T-helper 1 cell treated with Interleukin-12 subunit alpha and Interleukin-12 subunit beta and Interleukin-4 antibody, amounts not matched to agents 30 μg/mL and 1 μg/mL, for 36 hours (primary cell): ENCODE data around the gene TRPV4.

Source experiments
- H3K27ac Mint-ChIP-seq: one replicate; pipeline ENCODE4 v1.8.0; 2021; ENCODE audit warnings: mild to moderate bottlenecking, mixed read lengths
- H3K27me3 Mint-ChIP-seq: one replicate; pipeline ENCODE4 v1.8.0; 2021; ENCODE audit warnings: low read depth, mixed read lengths
- H3K36me3 Mint-ChIP-seq: one replicate; pipeline ENCODE4 v1.8.0; 2021; ENCODE audit warnings: low read depth, mixed read lengths
- H3K4me1 Mint-ChIP-seq: one replicate; pipeline ENCODE4 v1.8.0; 2021; ENCODE audit warnings: low read depth, mixed read lengths
- H3K4me3 Mint-ChIP-seq: one replicate; pipeline ENCODE4 v1.8.0; 2021; ENCODE audit warnings: mild to moderate bottlenecking, moderate library complexity, mixed read lengths
- H3K9me3 Mint-ChIP-seq: one replicate; pipeline ENCODE4 v1.8.0; 2021; ENCODE audit warnings: mixed read lengths

TRPV4 gene

GRCh38 chr12:109811624-109811995 is 21.6 kb downstream of the TRPV4 start:
- Mint-ChIP-seq H3K9me3 (no peaks in the 10 kb centered on the region), H3K27me3 (no peaks in the 10 kb centered on the region), H3K27ac (no peak overlapping the region), H3K4me3 (no peak overlapping the region), H3K36me3 (no peaks in the 10 kb centered on the region), H3K4me1 (no peaks in the 10 kb centered on the region)

DNA sequence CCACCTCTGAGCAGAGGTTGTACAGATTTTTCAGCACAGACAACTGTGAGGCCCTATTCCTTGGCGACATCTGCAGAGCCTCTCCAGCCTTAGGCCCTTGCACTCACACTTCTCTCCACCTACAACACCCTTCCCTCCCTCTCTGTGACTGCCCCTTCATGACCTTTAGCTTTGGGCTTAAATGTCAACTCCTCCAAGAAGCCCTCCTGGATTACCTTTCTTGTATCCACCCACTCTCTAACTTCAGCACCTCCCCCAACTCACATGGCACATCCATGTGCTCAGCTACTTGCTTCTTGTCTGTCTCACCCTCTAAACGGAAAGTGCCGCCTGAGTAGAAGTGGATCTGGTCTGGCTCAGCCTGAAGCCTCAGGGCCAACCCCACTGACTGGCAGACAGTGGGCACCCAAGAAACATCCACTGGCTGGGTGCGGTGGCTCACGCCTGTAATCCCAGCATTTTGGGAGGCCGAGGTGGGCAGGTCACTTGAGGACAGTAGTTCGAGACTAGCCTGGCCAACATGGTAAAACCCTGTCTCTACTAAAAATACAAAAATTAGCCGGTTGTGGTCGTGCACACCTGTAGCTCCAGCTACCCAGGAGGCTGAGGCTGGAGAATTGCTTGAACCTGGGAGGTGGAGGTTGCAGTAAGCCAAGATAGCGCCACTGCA is 22.1 kb downstream of the TRPV4 start:
- Mint-ChIP-seq H3K4me3 (no peak overlapping the region), H3K27me3 (no peaks in the 10 kb centered on the region), H3K27ac (no peak overlapping the region), H3K9me3 (no peaks in the 10 kb centered on the region), H3K36me3 (no peaks in the 10 kb centered on the region), H3K4me1 (no peaks in the 10 kb centered on the region)

- no peaks in the 10 kb centered on the region for H3K27me3 Mint-ChIP-seq
- no peak overlapping the region for H3K27ac Mint-ChIP-seq
- H3K4me1 Mint-ChIP-seq, result no peaks in the 10 kb centered on the region
- H3K9me3 Mint-ChIP-seq, result no peaks in the 10 kb centered on the region
- H3K36me3 Mint-ChIP-seq, result no peaks in the 10 kb centered on the region
- H3K4me3 Mint-ChIP-seq, result no peak overlapping the region
These were observed 24.1 kb downstream of the TRPV4 start for GRCh38 chr12:109808876-109809646.

- no peaks in the 10 kb centered on the region for H3K36me3 Mint-ChIP-seq
- no peaks in the 10 kb centered on the region for H3K9me3 Mint-ChIP-seq
- H3K27ac Mint-ChIP-seq, result no peak overlapping the region
- no peak overlapping the region for H3K4me3 Mint-ChIP-seq
- no peaks in the 10 kb centered on the region for H3K27me3 Mint-ChIP-seq
- H3K4me1 Mint-ChIP-seq, result no peaks in the 10 kb centered on the region
These were observed 25.1 kb downstream of the TRPV4 start for GRCh38 chr12:109807954-109808643.

DNA sequence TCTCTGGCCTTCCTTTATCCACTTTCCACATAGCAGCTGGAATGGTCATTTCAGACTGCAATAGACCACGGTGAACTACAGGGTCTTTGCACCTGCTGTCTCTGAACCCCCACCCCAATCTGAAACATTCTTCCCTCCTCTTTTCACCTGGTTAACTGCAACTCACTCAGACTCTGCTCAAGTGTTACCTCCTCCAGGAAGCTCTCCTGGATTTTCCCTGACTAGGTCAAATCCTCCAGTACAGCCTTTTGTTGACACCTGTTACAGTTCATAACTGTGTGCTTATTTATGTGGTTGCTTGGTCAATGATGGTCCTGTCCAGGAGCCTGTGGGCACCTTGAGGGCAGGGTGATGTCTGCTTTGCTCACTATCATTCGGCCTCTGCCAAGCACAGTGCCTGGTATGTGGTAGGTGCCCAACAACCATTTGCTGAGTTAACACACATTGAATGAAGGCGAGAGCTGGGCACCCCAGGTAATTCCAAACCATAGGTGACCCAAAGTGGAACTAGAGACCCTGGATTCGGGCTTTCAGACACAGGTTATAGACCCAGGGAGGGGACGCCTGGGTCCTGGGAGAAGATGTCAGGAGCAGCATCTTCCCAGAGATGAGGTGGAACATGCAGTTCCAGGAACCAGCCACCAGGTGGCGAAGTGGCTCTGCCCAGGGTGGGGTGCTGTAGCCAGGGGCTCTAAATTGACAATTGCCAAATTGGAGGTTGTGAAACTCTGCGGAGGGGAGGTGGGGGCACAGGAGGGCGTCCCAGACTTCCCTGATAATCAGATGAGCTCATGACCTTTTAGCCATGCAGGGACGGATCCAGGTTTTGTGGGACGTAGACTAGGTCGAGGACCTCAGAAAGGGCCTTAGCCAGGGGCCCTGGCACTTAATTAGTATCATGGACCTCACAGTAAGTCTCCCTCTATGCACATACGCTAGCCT is 28.1 kb downstream of the TRPV4 start:
- no peaks in the 10 kb centered on the region for H3K27me3 Mint-ChIP-seq
- no peak overlapping the region for H3K27ac Mint-ChIP-seq
- H3K4me1 Mint-ChIP-seq, result no peaks in the 10 kb centered on the region
- H3K36me3 Mint-ChIP-seq, result no peaks in the 10 kb centered on the region
- H3K9me3 Mint-ChIP-seq, result no peaks in the 10 kb centered on the region
- H3K4me3 Mint-ChIP-seq, result no peak overlapping the region

- H3K4me3 Mint-ChIP-seq, result no peak overlapping the region
- no peaks in the 10 kb centered on the region for H3K36me3 Mint-ChIP-seq
- no peaks in the 10 kb centered on the region for H3K27me3 Mint-ChIP-seq
- H3K9me3 Mint-ChIP-seq, result no peaks in the 10 kb centered on the region
- no peak overlapping the region for H3K27ac Mint-ChIP-seq
- H3K4me1 Mint-ChIP-seq, result no peaks in the 10 kb centered on the region
These were observed 29.5 kb downstream of the TRPV4 start for GRCh38 chr12:109803678-109804077.

- Mint-ChIP-seq H3K9me3 (no peaks in the 10 kb centered on the region), H3K4me3 (no peak overlapping the region), H3K36me3 (no peaks in the 10 kb centered on the region), H3K4me1 (no peaks in the 10 kb centered on the region), H3K27ac (no peak overlapping the region), H3K27me3 (no peaks in the 10 kb centered on the region)
These were observed 30.4 kb downstream of the TRPV4 start for GRCh38 chr12:109802828-109803227.

DNA sequence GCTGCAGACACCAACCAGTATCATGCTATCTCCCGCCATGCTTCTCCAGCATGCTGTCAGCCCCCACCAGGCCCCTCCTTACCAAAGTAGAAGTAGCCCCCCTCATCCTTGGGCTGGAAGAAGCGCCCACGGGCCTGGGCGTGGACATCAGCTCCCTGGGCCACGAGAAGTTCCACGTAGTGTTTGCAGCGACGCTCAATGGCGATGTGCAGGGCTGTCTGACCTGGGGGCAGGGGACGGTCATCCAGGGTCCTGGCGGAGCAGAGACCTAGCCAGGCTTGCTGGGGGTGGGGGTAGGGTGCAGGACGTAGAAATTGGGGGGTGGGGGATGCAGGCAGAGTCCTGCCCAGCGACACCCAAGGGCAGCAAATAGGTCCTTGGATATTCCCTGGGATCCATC is 32.7 kb downstream of the TRPV4 start:
- no peaks in the 10 kb centered on the region for H3K9me3 Mint-ChIP-seq
- no peak overlapping the region for H3K27ac Mint-ChIP-seq
- no peaks in the 10 kb centered on the region for H3K4me1 Mint-ChIP-seq
- H3K36me3 Mint-ChIP-seq, result no peaks in the 10 kb centered on the region
- no peak overlapping the region for H3K4me3 Mint-ChIP-seq
- H3K27me3 Mint-ChIP-seq, result no peaks in the 10 kb centered on the region

DNA sequence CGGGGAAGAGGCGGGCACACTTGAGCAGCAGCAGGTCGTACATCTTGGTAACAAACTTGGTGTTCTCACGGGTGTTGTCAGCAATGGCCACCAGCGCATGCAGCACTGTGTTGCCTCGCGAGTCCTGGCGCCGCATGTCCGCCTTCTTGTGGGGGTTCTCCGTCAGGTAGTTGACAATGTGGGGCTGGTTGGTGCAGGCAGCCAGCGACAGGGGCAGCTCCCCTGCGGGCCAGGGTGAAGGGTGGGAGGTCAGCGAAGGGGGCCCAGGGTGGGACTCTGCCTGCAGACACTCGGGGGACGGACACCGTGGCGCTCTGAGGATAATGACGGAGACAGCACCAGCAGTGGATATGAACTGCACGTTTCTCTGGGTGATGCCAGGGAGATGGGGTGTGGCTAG is 34.5 kb downstream of the TRPV4 start:
- H3K4me3 Mint-ChIP-seq, result no peak overlapping the region
- no peaks in the 10 kb centered on the region for H3K9me3 Mint-ChIP-seq
- no peaks in the 10 kb centered on the region for H3K36me3 Mint-ChIP-seq
- H3K27me3 Mint-ChIP-seq, result no peaks in the 10 kb centered on the region
- H3K4me1 Mint-ChIP-seq, result no peaks in the 10 kb centered on the region
- no peak overlapping the region for H3K27ac Mint-ChIP-seq

- H3K4me1 Mint-ChIP-seq, result no peaks in the 10 kb centered on the region
- no peaks in the 10 kb centered on the region for H3K9me3 Mint-ChIP-seq
- H3K27me3 Mint-ChIP-seq, result no peaks in the 10 kb centered on the region
- H3K27ac Mint-ChIP-seq, result no peak overlapping the region
- H3K4me3 Mint-ChIP-seq, result no peak overlapping the region
- H3K36me3 Mint-ChIP-seq, result no peaks in the 10 kb centered on the region
These were observed 35.1 kb downstream of the TRPV4 start for GRCh38 chr12:109797905-109798669.

- Mint-ChIP-seq H3K9me3 (no peaks in the 10 kb centered on the region), H3K4me3 (no peak overlapping the region), H3K27me3 (no peaks in the 10 kb centered on the region), H3K27ac (no peak overlapping the region), H3K36me3 (no peaks in the 10 kb centered on the region), H3K4me1 (no peaks in the 10 kb centered on the region)
These were observed 37.1 kb downstream of the TRPV4 start for GRCh38 chr12:109796057-109796456.

DNA sequence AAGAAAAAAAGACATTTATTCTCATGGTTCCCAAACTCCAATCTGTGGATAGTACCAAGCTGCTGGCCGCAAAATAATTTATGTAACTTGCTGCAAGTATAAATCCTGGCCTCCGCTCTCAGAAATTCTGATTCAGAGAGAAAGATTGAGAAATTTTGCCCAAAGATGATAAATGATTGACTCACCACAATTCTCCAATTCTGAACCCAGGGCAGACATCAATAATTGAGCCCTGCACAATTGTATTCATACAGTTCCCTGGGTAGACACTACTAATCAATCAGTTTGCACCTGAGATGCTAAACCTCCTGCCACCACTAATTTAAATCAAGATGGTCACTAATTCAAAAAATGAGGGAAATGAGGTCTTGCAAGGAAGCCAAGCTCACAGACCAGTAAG is 38.2 kb downstream of the TRPV4 start:
- Mint-ChIP-seq H3K27ac (no peak overlapping the region), H3K36me3 (no peaks in the 10 kb centered on the region), H3K4me1 (no peaks in the 10 kb centered on the region), H3K9me3 (no peaks in the 10 kb centered on the region), H3K4me3 (no peak overlapping the region), H3K27me3 (no peaks in the 10 kb centered on the region)

- H3K27me3 Mint-ChIP-seq, result no peaks in the 10 kb centered on the region
- no peak overlapping the region for H3K27ac Mint-ChIP-seq
- H3K4me3 Mint-ChIP-seq, result no peak overlapping the region
- H3K36me3 Mint-ChIP-seq, result no peaks in the 10 kb centered on the region
- no peaks in the 10 kb centered on the region for H3K9me3 Mint-ChIP-seq
- no peaks in the 10 kb centered on the region for H3K4me1 Mint-ChIP-seq
These were observed 39.2 kb downstream of the TRPV4 start for GRCh38 chr12:109793826-109794501.
